ENCODE measurements around the gene GNB4.

The GNB4 gene

GRCh38 chr3:179455954-179456353 lies 4.7 kb upstream of the GNB4 start:
- Histone ChIP-seq H3K36me3 (ENCODE audit: insufficient read depth, low read length) (no peaks in the 10 kb centered on the region), H3K4me1 (ENCODE audit: insufficient read depth, low read length, poor library complexity, severe bottlenecking) (peaks cover 7% of the 10 kb centered on the region), H2AFZ (ENCODE audit: low read length) (no peak overlapping the region), H3K79me2 (ENCODE audit: insufficient read depth, low read length) (no peaks in the 10 kb centered on the region), H3F3A (ENCODE audit: low read depth) (no peaks in the 10 kb centered on the region; the same call in 1 of the 2 replicates), H3K9me3 (ENCODE audit: insufficient read depth, low read depth, low read length) (no peaks in the 10 kb centered on the region), H3K27me3 (ENCODE audit: insufficient read depth, low read length, poor library complexity, severe bottlenecking) (peaks cover 6% of the 10 kb centered on the region), H3K9ac (ENCODE audit: low read depth, low read length, poor library complexity, severe bottlenecking) (no peak overlapping the region), H4K20me1 (ENCODE audit: insufficient read depth, low read length, poor library complexity, severe bottlenecking) (no peaks in the 10 kb centered on the region), H3K9me2 (replicated peaks; ENCODE audit: low read depth, low read length) (no peaks in the 10 kb centered on the region), H3K4me3 (ENCODE audit: low read length, poor library complexity, severe bottlenecking) (no peak overlapping the region), H3K4me2 (ENCODE audit: low read depth, low read length, poor library complexity, severe bottlenecking) (no peak overlapping the region)
- no peak for TF ChIP-seq EZH2phosphoT487 (IDR thresholded peaks at IDR 0.05; ENCODE audit: borderline replicate concordance)
- no peak for TF ChIP-seq CTCF (conservative IDR thresholded peaks at IDR 0.05; ENCODE audit: low read length)

GRCh38 chr3:179454887-179455286 lies 3.6 kb upstream of the GNB4 start:
- no peaks in the 10 kb centered on the region for H3K36me3 ChIP-seq (ENCODE audit: insufficient read depth, low read length)
- H3K4me3 ChIP-seq (ENCODE audit: low read length, poor library complexity, severe bottlenecking): no peak overlapping the region
- H3K79me2 ChIP-seq (ENCODE audit: insufficient read depth, low read length): peaks cover 9% of the 10 kb centered on the region
- H3K4me2 ChIP-seq (ENCODE audit: low read depth, low read length, poor library complexity, severe bottlenecking): no peak overlapping the region
- no peaks in the 10 kb centered on the region for H3K9me2 ChIP-seq (replicated peaks; ENCODE audit: low read depth, low read length)
- no peaks in the 10 kb centered on the region; the same call in 1 of the 2 replicates for H3F3A ChIP-seq (ENCODE audit: low read depth)
- H3K27me3 ChIP-seq (ENCODE audit: insufficient read depth, low read length, poor library complexity, severe bottlenecking): peaks cover 6% of the 10 kb centered on the region
- no peak for TF ChIP-seq CTCF (conservative IDR thresholded peaks at IDR 0.05; ENCODE audit: low read length)
- TF ChIP-seq EZH2phosphoT487 (IDR thresholded peaks at IDR 0.05; ENCODE audit: borderline replicate concordance): no peak
- no peaks in the 10 kb centered on the region for H3K9me3 ChIP-seq (ENCODE audit: insufficient read depth, low read depth, low read length)
- no peak overlapping the region for H3K9ac ChIP-seq (ENCODE audit: low read depth, low read length, poor library complexity, severe bottlenecking)
- H4K20me1 ChIP-seq (ENCODE audit: insufficient read depth, low read length, poor library complexity, severe bottlenecking): no peaks in the 10 kb centered on the region
- H2AFZ ChIP-seq (ENCODE audit: low read length): no peak overlapping the region
- H3K4me1 ChIP-seq (ENCODE audit: insufficient read depth, low read length, poor library complexity, severe bottlenecking): peaks cover 9% of the 10 kb centered on the region

GRCh38 chr3:179453967-179454366 lies 2.7 kb upstream of the GNB4 start:
- no peaks in the 10 kb centered on the region for H3K9me2 ChIP-seq (replicated peaks; ENCODE audit: low read depth, low read length)
- H3K4me2 ChIP-seq (ENCODE audit: low read depth, low read length, poor library complexity, severe bottlenecking): no peak overlapping the region
- H3F3A ChIP-seq (ENCODE audit: low read depth): no peaks in the 10 kb centered on the region; the same call in 1 of the 2 replicates
- H3K4me3 ChIP-seq (ENCODE audit: low read length, poor library complexity, severe bottlenecking): no peak overlapping the region
- TF ChIP-seq EZH2phosphoT487 (IDR thresholded peaks at IDR 0.05; ENCODE audit: borderline replicate concordance) (no peak), CTCF (conservative IDR thresholded peaks at IDR 0.05; ENCODE audit: low read length) (no peak)
- no peak overlapping the region for H2AFZ ChIP-seq (ENCODE audit: low read length)
- H3K79me2 ChIP-seq (ENCODE audit: insufficient read depth, low read length): peaks cover 18% of the 10 kb centered on the region
- no peaks in the 10 kb centered on the region for H3K36me3 ChIP-seq (ENCODE audit: insufficient read depth, low read length)
- H4K20me1 ChIP-seq (ENCODE audit: insufficient read depth, low read length, poor library complexity, severe bottlenecking): no peaks in the 10 kb centered on the region
- H3K9ac ChIP-seq (ENCODE audit: low read depth, low read length, poor library complexity, severe bottlenecking): no peak overlapping the region
- H3K27me3 ChIP-seq (ENCODE audit: insufficient read depth, low read length, poor library complexity, severe bottlenecking): peaks cover 6% of the 10 kb centered on the region
- peaks cover 19% of the 10 kb centered on the region for H3K4me1 ChIP-seq (ENCODE audit: insufficient read depth, low read length, poor library complexity, severe bottlenecking)
- H3K9me3 ChIP-seq (ENCODE audit: insufficient read depth, low read depth, low read length): no peaks in the 10 kb centered on the region

Data from Loucy (cell line).